OCI-LY7 (cell line): ENCODE data around the gene PRPF40A. TPM values are rescaled to one million over a fixed set of nuclear protein-coding genes. Genes with fewer than 3 reads are reported as not detected.
A peak's percentile ranks its signal among the peaks of the same experiment; 100 is the strongest.

Experiments
- BruUV-seq: library from RNA; stranded (reverse); fragments of 400-500 nt; replicated peaks from 2 replicates; lab custom pipeline; 2021; lab: Mats Ljungman, UMichigan
- CTCF ChIA-PET: fragments of 300-600 bp; sonication (Branson Sonifier 250); formaldehyde crosslinking; loops from one replicate; lab custom pipeline; 2022; ENCODE audit warnings: antibody characterized with exemption; ENCODE audit not compliant: unreplicated experiment; lab: Charles Lee
- POLR2A ChIA-PET: fragments of 300-600 bp; sonication (Branson Sonifier 250); formaldehyde crosslinking; loops from one replicate; lab custom pipeline; 2022; ENCODE audit warnings: antibody characterized with exemption; lab: Charles Lee
- DNase-seq: peaks from one replicate; pipeline ENCODE4 v3.0.0-alpha.2; 2015; ENCODE audit warnings: low spot score
- H2AFZ ChIP-seq: fragments of 200-600 bp; sonication (generic), shearing (Covaris generic); 2 replicates; pipeline ENCODE4 v1.6.1; 2014; ENCODE audit warnings: mild to moderate bottlenecking, antibody characterized with exemption, low read length, moderate library complexity
- H3K27ac ChIP-seq: fragments of 200-600 bp; sonication (generic); 2 replicates; pipeline ENCODE4 v1.5.1; 2014; ENCODE audit warnings: mixed run types, low read depth, mild to moderate bottlenecking, moderate library complexity, low read length, inconsistent platforms; ENCODE audit not compliant: poor library complexity, severe bottlenecking
- H3K36me3 ChIP-seq: fragments of 200-600 bp; sonication (generic); 2 replicates; pipeline ENCODE4 v1.6.1; 2014; ENCODE audit warnings: mild to moderate bottlenecking, antibody characterized with exemption, low read length, moderate library complexity, mixed read lengths; ENCODE audit not compliant: insufficient read depth
- H3K4me1 ChIP-seq: fragments of 200-600 bp; sonication (generic); 2 replicates; pipeline ENCODE4 v1.5.1; 2014; ENCODE audit warnings: mild to moderate bottlenecking, low read length; ENCODE audit not compliant: insufficient read depth, poor library complexity, severe bottlenecking
- H3K4me2 ChIP-seq: fragments of 200-600 bp; sonication (generic); 2 replicates; pipeline ENCODE4 v1.6.1; 2014; ENCODE audit warnings: mild to moderate bottlenecking, low read length
- H3K4me3 ChIP-seq: fragments of 200-600 bp; sonication (generic); 2 replicates; pipeline ENCODE4 v1.5.1; 2014; ENCODE audit warnings: mild to moderate bottlenecking, low read depth, low read length; ENCODE audit not compliant: poor library complexity, severe bottlenecking
- H3K79me2 ChIP-seq: fragments of 200-600 bp; sonication (generic); 2 replicates; pipeline ENCODE4 v1.6.1; 2016; ENCODE audit warnings: low read depth, mild to moderate bottlenecking, low read length, moderate library complexity, mixed read lengths; ENCODE audit not compliant: insufficient read depth
- H3K9me2 ChIP-seq: fragments of 200-600 bp; sonication (generic); 2 replicates; pipeline ENCODE4 v1.6.1; 2016; ENCODE audit warnings: mild to moderate bottlenecking, low read length, mixed read lengths; ENCODE audit not compliant: insufficient read depth
- H3K9me3 ChIP-seq: fragments of 200-600 bp; sonication (generic); 2 replicates; pipeline ENCODE4 v1.6.1; 2014; ENCODE audit warnings: mild to moderate bottlenecking, mixed run types, low read length, mixed read lengths
- H4K20me1 ChIP-seq: fragments of 200-600 bp; sonication (generic); 2 replicates; pipeline ENCODE4 v1.6.1; 2014; ENCODE audit warnings: mild to moderate bottlenecking, antibody characterized with exemption, low read length, moderate library complexity, mixed read lengths; ENCODE audit not compliant: insufficient read depth
- EZH2phosphoT487 ChIP-seq: fragments of 200-600 bp; sonication (generic); IDR thresholded peaks from 2 replicates; pipeline ENCODE4 v1.6.1; 2018; ENCODE audit warnings: low read depth, borderline replicate concordance, mild to moderate bottlenecking, mixed run types, antibody characterized with exemption, low read length, moderate library complexity, mixed read lengths
- intact Hi-C: fragments of 100-400 bp; cut with micrococcal nuclease; formaldehyde crosslinking; loops from one replicate; pipeline ENCODE4 v1.10.0; 2022; ENCODE audit not compliant: unreplicated experiment
- total RNA-seq, 2 experiments: library from RNA; depleted of rRNA in 1 of 2; stranded (reverse); fragments of >200 nt in 1 of 2; shearing (Covaris generic) in 1 of 2; gene quantifications; 2 replicates each; pipeline ENCODE4 v1.2.3, GENCODE V29; 2014 to 2022
- TF ChIP-seq, protein P1 (sequence below): fragments of 200-600 bp; sonication (generic); conservative IDR thresholded peaks from 2 replicates; pipeline ENCODE4 v1.5.1; 2014; ENCODE audit warnings: mild to moderate bottlenecking, antibody characterized with exemption, low read length, moderate library complexity, mixed read lengths

The PRPF40A gene
- total RNA-seq, 2 experiments from 2014 or later = 156 to 177 TPM

DNA sequence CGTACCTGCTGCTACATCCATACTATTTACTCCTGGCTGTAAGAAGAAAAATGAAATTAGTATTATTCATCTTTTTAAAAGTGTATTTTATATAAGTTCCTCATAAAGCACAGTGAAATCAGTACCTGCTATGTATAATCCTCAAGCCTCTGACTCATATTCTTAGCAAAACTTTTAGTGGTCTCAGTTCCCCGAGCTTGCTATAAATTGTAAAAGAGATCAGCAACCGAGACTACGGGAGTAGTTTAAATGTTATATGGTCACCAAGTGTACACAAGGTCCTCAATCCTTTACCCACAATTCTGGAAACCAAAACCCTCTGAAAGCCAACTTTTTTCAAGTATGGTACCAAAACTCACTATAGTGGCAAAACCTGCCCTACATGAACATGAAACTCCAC lies 24.2 kb downstream of the PRPF40A start:
- H3K9me3 ChIP-seq = no peaks in the 10 kb centered on the region
- peaks cover 95% of the 10 kb centered on the region for H3K36me3 ChIP-seq
- no peak for DNase-seq
- POLR2A ChIA-PET = interaction anchor here (0.6 to 1.0 kb wide), 3 partner anchors 14 to 20 kb away, joined by 3 to 4 read pairs (median 3); no protein-coding TSS in a partner anchor
- no peak for TF ChIP-seq EZH2phosphoT487
- TF ChIP-seq, protein P1, sequence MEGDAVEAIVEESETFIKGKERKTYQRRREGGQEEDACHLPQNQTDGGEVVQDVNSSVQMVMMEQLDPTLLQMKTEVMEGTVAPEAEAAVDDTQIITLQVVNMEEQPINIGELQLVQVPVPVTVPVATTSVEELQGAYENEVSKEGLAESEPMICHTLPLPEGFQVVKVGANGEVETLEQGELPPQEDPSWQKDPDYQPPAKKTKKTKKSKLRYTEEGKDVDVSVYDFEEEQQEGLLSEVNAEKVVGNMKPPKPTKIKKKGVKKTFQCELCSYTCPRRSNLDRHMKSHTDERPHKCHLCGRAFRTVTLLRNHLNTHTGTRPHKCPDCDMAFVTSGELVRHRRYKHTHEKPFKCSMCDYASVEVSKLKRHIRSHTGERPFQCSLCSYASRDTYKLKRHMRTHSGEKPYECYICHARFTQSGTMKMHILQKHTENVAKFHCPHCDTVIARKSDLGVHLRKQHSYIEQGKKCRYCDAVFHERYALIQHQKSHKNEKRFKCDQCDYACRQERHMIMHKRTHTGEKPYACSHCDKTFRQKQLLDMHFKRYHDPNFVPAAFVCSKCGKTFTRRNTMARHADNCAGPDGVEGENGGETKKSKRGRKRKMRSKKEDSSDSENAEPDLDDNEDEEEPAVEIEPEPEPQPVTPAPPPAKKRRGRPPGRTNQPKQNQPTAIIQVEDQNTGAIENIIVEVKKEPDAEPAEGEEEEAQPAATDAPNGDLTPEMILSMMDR = no peak
- BruUV-seq = TSS peak; percentile 16
- no peak overlapping the region for H3K27ac ChIP-seq
- peaks cover 16% of the 10 kb centered on the region for H4K20me1 ChIP-seq
- peaks cover 10% of the 10 kb centered on the region for H3K4me1 ChIP-seq
- CTCF ChIA-PET = interaction anchor here (0.6 kb wide), 1 partner anchor 9 kb away, joined by 3 read pairs; no protein-coding TSS in a partner anchor
- H2AFZ ChIP-seq = no peak overlapping the region
- peaks cover 65% of the 10 kb centered on the region for H3K79me2 ChIP-seq
- H3K4me2 ChIP-seq = no peak overlapping the region
- intact Hi-C loops = no loop called here
- H3K9me2 ChIP-seq = no peaks in the 10 kb centered on the region
- H3K4me3 ChIP-seq = no peak overlapping the region

DNA sequence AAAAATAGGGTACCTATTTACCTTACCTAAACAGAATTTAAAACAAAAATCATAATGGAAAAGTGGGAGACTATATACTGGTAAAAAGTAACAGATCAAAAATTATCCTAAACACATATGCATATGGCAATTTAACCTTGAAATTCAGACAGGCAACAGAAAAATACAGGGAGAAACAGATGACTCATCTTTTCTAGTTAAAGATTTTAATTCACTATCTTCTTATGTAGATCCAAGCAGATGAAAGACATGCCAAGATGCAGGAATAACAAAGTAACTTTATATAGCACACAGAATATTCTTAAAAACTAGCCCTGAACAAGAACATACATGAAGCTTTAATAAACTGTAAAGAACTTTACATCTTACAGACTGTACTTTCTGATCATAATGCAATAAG lies 30.9 kb downstream of the PRPF40A start:
- Histone ChIP-seq H3K4me3 (no peak overlapping the region), H3K4me1 (no peaks in the 10 kb centered on the region), H3K36me3 (peaks cover 97% of the 10 kb centered on the region), H4K20me1 (peaks cover 26% of the 10 kb centered on the region), H2AFZ (no peak overlapping the region), H3K27ac (no peak overlapping the region), H3K9me2 (no peaks in the 10 kb centered on the region), H3K79me2 (peaks cover 69% of the 10 kb centered on the region), H3K4me2 (no peak overlapping the region), H3K9me3 (no peaks in the 10 kb centered on the region)
- CTCF ChIA-PET = no interaction called here
- TF ChIP-seq EZH2phosphoT487 = no peak
- TF ChIP-seq, protein P1 = no peak
- DNase-seq = no peak
- intact Hi-C loops = no loop called here
- POLR2A ChIA-PET = interaction anchor here (0.8 to 1.1 kb wide), 2 partner anchors 9 to 22 kb away, joined by 3 to 5 read pairs; no protein-coding TSS in a partner anchor
- no TSS peak for BruUV-seq

DNA sequence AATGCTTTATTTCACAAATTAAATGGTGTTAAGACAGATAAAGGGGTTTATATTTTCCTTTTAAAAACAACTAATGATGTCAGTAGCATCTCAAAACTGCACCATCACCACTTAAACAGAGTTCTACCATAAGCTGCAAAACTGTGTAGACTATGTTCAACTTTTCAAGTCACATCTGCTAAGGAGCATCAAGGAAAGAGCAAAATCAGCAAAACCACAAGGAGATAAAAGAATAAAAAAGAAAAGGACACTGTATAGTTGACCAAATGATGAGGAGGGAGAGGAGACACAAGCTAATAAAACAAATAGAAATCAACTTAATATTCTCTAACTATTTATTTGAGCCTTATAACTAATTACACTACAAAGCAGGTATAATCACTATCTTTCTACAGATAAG lies 33.9 kb downstream of the PRPF40A start:
- intact Hi-C loops = no loop called here
- ChIA-PET CTCF (no interaction called here), POLR2A (interaction anchor here (0.7 kb wide), 1 partner anchor 426 kb away, joined by 3 read pairs; no protein-coding TSS in a partner anchor)
- TF ChIP-seq, protein P1 = no peak
- no peak for TF ChIP-seq EZH2phosphoT487
- BruUV-seq = no TSS peak
- Histone ChIP-seq H3K27ac (no peak overlapping the region), H3K9me2 (no peaks in the 10 kb centered on the region), H3K4me3 (no peak overlapping the region), H2AFZ (no peak overlapping the region), H3K9me3 (no peaks in the 10 kb centered on the region), H3K4me2 (no peak overlapping the region), H3K36me3 (peaks cover 98% of the 10 kb centered on the region), H3K4me1 (no peaks in the 10 kb centered on the region), H3K79me2 (peaks cover 69% of the 10 kb centered on the region), H4K20me1 (peaks cover 35% of the 10 kb centered on the region; the same call in 1 of the 2 replicates)
- no peak for DNase-seq
